Measurements from ENCODE around the gene GBA2.

The GBA2 gene

DNA sequence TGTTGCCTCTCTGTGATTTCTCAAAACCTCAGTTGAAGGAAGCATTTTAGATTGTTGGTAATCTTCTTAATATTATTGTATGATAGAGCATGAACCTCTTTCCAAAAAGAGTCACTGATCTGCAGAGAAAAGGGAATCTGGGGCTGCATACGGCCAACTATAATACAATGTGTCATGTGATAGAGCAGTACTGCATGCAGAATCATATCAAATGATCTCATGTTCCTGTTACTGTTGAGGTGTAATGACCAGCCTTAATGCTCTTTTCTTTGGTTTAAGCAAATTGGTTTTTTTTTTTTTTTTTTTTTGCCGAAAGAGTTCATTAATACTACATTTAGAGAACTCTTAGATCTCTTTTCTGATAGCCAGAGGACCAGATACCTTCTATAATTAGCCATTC is 18.0 kb upstream of the GBA2 start:
- no peak for DNase-seq (ENCODE audit: low read depth)

DNA sequence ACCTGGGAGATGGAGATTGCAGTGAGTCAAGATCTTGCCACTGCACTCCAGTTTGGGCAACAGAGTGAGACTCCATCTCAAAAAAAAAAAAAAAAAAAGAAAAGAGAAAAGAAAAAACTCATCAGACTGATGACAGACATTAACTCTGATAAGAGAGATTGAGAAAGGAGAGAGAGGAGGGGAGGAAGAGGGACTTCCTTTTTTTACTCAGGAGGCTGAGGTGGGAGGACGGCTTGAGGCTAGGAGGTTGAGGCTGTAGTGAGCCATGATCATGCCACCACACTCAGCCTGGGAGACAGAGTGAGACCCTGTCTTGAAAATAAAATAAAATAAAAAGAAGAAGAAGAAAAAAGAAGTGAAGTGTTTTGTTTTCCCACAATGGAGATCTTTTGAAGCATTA is 14.8 kb upstream of the GBA2 start:
- no peak for DNase-seq (ENCODE audit: low read depth)

DNA sequence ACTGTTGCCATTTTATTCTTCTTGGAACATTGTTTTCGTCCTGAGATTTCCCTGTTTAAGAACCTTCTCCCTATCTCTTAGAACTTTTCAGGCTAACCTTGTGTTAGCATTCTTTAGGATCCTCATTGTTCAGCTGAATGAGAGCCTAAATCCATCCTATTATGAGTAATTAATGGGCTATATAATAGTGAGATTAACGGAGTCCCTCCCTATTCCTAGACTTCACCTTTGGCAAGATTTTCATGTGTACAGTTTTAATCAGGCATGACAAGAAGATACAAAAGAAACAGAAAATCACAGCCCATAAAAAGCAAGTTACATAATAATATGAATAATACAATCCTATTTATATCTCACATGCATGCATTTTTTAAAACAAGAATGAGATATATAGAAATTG is 14.2 kb upstream of the GBA2 start:
- DNase-seq (ENCODE audit: low read depth): no peak

DNA sequence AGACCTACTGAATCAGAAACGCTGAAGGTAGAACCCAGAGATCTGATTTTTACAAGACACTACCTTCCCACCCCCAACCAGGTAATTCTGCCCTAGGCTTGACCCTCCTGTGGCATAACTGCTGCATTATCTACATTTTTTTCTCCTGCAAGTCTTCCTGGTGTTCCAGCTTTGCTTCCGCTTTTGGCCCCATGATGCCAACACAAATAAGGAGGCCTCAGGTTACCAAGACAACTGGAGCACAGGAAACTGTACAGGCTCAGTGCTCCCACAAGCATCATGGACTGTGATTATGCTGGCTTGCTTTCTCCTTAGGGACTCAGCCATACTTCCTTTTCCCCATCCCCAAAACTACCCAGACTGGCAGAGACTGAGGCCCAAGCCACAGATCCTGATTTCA is 11.6 kb upstream of the GBA2 start:
- DNase-seq (ENCODE audit: low read depth): no peak

DNA sequence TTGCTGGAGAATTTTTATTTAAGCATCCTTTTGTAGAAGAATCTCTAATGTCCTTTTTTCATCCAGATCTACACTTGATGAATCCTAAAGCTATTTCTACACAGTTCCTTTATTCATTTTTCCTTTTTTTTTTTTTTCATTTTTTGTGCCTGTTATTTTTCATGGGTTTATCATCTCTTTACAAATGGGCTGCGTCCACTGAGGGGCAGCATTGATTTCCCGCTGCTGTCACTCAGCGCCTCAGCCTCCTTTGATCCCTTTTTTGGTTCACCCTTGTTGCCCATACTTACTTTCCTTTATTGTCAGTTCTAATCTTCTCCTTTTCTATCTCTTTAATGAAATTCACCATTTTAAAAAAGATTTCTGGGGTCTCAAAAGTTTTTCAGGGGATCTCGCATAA is 10.8 kb upstream of the GBA2 start:
- no peak for DNase-seq (ENCODE audit: low read depth)

DNA sequence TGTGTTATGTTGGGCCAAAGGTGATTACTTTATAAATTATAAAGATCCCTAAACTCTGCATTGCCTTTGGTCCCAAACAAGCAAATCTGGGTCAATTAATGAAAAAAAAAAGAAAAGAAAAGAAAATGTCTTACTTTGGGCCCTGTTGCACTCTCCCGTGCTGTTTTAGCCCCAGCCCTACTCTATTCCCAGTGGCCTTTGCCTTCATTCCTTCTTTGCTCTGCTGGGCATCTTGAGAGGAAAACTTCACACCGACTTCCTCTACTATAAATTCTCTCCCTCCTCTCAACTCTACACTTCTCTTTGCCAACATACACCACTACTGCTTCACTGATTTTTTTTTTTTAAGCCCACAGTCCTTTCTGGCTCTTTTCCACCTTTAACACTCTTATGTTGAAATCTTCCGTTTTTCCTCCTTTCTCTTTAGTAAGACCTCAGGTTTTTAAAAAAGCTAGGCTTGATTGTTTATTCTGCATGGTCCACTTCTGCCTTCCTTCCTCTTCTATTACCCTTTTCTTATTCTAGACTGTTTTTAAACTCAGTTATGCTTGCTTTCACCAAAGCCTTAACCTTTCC is 9.5 kb upstream of the GBA2 start:
- DNase-seq (ENCODE audit: low read depth): no peak

DNA sequence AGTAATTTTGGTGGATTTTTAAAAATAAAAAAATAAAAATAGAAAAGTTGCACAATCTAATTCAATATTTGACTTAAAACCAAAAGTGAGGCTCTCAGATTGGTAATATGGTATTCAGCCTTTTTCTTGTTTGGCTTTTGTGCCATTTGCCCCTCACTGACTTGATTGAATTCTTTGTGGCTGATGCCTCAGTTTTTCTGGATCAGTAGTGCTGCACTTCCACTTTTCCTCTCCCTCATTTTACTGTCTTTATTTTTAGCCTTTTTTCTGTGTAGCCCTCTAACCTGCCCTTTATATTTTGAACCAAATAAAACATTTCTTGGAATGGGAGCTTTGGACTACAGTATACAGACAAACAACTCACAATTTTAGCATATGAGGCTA is 8.9 kb upstream of the GBA2 start:
- DNase-seq (ENCODE audit: low read depth): no peak

DNA sequence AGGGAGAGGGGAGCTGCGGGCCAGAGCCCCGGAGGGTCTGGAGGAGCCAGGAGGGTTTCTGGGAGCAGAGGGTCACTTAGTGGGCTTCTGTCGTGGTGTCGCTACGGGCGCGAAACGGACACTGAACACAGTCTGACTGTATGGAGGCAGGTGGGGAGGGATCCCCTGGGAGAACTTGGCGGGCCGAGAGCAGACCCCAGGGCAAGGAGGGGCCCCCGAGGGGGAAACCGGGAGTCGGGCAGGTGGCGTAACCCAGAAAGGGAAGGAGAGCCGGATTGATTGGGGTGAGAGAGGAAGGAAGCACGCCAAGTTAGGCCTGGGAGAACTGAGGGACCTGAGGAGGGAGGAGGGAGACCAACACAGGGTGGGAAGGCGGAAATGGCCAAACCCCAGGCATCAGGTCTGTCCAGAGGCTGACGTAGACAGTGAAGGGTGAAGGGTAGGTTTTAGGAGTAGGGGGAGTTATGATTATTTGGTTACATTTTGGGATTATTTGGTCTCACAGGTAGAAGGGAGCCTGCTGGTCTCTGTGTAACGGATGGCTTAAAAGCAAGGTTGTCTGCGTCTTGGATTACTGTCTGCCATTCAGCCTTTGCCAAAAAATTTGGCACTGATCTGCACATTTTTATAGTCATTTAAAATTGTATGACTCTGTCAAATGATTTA is 8.3 kb upstream of the GBA2 start:
- no peak for DNase-seq (ENCODE audit: low read depth)

DNA sequence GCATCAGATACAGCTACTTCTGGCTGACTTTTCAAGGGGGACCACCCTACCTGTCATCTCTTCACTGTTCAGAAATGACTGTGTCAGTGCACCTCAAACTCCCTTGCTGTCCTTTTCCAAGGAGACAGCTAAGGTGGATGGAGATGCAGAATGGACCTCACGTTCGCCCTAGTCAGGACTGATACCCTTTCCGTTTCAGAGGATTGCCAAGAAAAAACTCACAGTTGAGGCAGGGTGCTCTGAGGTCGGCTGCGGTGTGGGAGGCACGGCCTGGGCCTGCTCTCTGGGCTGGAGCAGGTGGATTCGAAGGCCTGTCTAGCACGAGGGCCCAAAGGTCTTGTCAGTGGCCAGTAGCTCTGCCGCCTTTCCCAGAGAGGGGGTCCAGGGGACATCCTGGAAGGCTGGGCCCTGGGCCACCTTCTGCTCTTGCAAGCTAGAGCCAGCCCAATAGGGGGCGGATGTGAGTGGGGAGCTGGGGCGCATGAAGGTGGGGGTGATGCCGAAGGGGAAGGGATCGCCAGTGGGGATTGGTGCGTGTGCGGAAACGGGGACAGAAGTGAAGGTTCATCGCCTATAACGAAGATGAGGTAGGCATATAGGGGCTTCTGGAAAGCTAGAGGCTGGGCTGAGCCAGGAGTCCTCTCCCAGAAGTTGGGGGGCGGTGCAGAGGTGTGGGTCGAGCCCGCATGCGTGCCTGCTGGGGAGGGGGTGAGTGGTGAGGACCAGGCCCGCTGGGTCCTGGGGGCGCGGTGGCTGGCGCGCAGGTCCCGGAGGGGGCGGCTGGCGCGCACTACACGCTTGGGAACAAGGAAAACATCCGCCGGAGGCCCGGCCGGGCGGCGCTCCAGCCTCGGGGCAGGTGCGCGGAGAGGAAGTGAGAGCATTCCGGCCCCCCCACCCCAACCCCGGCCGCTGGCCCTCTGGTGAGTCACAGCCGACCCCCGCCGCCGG is 7.5 kb upstream of the GBA2 start:
- no peak for DNase-seq (ENCODE audit: low read depth)

DNA sequence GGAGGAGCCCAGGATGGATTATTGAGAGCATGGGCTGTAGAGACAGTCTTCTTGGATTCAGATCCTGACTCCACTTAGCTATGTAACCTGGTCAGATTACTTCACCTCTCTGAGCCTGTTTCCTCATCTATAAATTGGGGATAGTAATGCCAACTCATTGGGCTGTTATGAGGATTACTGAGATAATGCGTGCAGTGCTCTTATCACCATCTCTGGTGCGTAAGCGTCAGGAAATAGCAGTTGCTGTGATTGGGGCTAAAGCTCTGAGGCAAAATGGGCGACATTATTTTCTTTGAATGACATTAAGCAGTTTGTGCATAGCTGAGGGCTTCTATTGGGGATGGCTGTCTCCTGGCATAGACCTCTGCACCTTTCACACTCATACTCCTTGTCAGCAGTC is 6.0 kb upstream of the GBA2 start:
- DNase-seq (ENCODE audit: low read depth): no peak

DNA sequence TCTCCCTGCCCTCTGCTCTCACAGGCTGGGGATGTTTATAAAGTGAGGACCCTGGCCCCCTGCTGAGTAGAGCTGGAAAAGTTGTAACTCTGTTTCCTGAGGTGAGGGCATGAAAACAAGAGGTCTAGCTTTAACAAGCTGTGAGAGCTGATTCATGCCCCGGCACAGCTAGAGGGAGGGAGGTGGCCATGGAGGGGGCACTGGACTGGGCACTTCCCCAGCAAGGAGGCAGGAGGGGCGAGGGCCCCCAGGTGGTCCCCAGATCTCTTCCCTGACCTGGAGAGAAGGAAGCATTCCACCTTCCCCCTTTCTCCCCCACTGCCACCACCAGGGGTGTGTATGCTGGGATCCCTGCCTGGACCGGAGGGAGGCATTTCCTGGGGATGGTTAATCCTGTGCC is 5.2 kb upstream of the GBA2 start, which contains the start of gene MSMP:
MSMP (minus strand) TSS at position 13 of the 400 bp plus-strand sequence. CDS start 147 bp downstream, outside the sequence.
- no peak for DNase-seq (ENCODE audit: low read depth)

DNA sequence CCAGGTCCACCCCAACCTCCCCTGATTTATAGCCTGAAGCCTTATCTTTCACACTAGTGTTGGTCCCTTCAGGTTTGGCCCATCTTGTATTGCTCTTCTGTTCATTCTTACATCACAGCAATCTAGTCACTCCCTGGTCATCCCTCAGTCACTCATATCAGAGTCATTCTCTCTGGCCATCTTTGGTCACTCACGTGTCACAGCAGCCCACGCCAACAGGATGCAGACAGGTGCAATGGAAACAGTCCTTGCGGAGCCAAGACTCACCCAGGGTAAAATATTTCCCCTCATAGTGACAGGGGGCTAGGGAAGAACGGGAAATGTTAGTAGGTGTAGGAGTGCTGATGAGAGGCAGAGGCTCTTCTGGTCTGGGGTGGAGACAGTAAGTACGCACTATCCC is 4.4 kb upstream of the GBA2 start:
- no peak for DNase-seq (ENCODE audit: low read depth)

DNA sequence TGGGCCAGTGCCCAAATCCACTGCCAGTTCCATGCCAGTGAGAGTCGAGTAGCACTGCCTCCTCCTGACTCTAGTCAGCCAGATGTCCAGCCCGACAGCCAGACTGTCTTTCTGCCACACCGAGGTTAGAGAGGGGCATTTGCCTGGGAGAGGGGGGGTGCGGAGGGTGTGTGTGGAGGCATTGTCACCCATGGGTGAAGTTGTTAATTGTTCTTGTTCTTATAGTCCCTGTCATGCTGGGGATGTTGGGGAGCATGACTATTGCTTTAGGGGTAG is 1.2 kb upstream of the GBA2 start:
- no peak for DNase-seq (ENCODE audit: low read depth)

DNA sequence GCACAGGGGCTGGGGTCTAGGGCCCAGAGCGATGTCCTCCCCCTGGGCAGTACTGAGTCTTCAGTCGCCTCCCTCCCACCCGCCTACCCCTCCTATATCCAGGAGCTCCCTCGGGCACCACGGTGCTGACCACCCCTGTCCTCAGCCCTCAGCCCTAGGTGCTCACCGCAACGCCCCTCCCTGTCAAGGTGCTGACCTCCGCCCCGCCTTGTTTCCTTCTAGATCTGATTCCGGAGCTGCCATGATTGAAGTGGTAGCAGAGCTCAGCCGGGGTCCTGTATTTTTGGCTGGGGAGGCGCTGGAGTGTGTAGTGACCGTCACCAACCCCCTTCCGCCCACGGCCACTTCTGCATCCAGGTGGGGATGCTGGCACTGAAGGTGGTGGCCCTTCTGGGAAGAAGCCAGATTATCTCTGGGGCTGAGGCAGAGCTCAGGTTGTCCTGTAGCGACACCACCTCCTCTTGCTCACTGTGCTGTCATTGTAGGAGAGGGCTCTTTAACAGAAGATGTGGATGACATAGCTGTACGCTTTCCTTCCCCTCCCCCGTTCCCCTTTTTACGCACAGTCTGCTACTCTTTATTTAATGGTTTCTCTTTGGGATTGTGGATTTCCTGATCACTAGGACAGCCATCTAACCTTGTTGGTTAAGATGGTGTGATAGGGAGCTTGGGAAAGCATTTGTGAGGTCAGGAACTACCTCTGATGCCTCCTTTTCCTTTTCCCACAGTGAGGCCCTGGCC is 657 bp upstream of the GBA2 start:
- no peak for DNase-seq (ENCODE audit: low read depth)

DNA sequence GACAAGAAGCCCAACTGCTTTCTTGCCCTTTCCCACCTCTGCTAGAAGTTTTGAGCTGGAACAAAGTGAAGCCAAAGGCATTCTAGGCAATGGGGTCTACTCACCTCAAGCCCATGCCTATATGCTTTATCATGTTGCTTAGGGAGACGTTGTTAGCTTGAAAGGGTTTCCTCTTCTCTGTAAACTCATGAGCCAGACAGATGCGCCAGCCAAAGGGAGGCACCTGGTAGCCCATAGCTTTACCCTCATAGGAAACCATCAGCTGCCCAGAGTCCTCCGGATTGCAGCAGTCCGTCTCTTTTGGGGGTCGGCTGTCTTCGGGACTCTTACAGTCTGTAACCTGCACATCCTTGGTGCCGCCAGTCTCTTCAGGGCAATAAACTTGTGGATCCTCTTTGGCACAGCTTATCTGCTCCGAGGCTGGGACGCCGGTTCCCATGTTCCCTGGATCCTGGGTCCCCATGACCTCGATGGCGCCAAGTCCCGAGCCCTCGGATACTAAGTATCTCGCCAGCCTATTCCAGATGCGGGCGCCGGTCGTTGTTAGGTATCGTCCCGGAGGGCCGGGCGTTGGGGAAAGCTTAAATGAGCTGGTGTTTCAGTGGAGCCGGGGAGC is 678 bp downstream of the GBA2 start:
- no peak for DNase-seq (ENCODE audit: low read depth)

DNA sequence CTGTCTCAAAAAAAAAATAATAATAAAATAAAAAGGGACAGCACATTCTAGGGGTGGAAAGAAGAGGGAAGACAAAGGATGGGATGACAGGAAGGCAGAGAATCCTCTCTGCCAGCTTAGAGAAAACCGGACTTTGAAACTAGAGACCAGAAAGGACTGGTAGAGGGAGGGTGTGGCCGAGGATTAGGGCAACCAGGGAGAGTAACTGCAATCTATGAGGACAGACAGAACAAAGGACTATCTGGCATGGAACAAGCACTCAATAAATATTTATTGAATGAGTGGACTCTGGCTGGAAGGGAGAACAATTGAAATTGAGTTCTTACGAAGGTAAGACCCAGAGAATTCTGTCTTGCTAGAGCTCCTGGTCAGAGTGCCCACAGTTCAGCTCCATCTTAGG is 2.4 kb downstream of the GBA2 start:
- DNase-seq (ENCODE audit: low read depth): no peak

DNA sequence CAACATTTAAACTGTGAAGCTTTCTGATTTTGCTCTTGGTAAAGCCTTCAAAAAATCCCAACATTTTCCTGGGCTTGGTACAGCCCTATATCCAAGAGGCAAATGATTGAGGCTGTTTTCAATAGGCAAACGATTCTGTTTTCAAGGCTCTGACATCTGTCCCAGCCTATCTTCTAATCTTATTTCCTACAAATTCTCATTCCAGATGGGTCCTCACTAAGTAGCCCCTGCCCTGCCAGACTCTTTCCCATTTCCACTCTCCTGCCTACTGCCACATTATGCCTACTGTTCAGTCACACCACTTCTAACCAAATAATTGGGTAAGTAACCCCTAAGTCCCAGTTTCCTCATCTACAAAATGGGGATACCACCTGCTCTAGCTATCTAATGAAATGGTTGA is 3.5 kb downstream of the GBA2 start:
- DNase-seq (ENCODE audit: low read depth): no peak

DNA sequence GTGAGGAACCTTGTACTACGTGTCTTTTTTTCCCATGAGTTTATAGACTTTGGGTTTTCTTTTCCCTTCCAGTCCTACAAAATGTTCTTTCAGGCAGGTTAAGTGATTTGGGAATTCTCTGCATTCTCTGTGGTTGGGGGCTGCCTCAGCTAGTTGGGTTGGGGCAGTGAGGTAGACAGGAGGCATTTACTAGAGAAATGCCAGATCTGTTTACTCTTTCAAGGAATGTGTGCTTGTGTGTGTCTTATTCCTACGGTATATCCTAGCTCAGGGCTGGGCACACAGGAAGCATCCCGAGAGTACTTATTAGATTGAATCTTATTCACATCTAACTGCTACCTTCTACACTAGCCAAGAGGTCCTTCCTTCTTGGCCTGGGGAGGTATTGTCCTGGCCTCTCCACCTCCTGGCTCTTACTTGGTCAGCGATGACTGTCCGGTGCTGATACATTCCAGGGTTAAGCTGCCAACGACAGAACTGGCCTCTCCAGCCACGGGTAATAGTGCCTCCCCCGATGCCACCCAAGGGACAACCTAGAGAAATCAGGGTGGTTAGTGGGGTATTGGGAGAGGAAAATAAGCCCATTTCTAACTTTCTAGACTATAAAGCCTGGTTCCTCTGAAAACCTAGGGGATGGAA is 5.0 kb downstream of the GBA2 start:
- DNase-seq (ENCODE audit: low read depth): no peak

DNA sequence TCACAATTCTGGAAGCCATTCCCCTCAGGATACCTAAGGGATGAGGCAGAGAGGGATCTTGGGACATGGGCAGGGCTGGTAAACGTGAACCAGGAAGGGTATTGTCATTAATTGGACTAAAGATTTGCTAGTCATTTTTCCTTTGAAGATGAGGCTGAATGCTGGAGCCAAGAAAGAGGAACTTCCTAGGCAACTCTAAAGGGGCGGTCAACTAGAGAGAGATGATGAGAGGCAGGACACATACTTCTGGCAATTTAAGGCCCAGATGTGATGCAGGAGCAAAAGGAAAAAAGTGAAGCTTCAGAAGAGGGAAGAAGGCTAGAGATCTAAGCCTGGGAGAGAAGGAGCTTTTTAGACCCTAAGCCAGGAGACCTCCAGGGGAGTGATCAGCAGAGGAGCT is 5.6 kb downstream of the GBA2 start:
- no peak for DNase-seq (ENCODE audit: low read depth)

DNA sequence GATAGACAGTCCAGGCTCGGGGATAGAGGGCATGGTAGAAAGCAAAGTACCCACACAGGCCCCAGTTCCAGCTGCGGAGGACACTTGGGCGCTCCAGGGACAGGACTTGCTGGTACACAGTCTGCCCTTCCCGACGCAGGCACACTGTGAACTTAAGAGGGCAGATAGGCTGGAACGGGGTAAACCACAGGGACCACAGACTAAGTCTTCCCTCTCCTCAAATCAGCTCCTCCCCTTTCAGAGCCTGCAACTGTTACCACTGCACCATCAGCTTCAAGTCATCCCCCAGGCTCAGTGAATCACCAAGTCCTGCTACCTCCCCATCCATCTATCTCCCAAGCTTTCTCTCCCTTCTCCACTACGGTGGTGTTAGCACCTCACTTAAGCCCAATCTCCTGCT is 7.3 kb downstream of the GBA2 start:
- DNase-seq (ENCODE audit: low read depth): no peak

DNA sequence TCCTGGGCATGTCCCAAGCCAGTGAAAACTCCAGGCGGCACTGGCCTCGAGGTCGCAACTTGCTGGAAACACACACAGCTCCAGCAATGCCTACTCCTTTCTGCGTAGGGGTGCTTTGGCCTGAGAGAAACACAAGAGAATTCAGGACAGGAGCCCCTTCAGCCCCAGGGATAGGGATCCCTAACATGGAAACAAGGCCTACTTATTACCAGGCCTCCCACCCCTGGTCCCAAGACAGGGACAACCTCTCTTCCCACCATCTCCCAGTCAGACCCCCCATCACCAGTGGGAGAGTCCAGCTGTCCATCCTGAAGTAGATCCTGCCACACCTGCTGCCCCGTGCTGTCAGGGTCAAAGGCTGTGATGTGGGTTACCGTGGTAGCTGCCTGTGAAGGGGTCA is 8.8 kb downstream of the GBA2 start:
- DNase-seq (ENCODE audit: low read depth): no peak

DNA sequence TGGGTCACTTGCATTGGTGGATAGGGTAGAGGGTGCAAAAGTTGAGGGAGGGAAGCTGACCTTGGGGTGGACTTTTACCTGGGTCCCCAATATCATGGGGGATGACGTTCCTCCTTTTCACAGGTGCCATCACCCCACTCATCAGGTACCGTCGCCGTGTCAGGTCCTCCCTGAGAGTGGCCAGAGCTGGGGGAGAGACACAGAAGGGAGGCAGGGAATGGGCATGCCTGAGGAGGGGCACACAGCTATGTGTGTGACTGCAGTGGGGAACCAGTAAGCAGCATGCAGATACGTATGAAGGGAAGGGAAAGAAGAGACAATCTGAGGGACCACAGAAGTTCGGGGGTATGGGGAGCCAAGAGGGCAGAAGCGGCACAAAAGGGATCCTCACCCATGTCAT is 10.1 kb downstream of the GBA2 start:
- DNase-seq (ENCODE audit: low read depth): no peak
